ENCODE measurements around the gene PPFIA1.

- no peak for TF ChIP-seq CTCF (conservative IDR thresholded peaks at IDR 0.05; ENCODE audit: low read length)
- no peak for TF ChIP-seq EZH2phosphoT487 (IDR thresholded peaks at IDR 0.05; ENCODE audit: borderline replicate concordance, low read depth, low read length)
Observed at GRCh38 chr11:70359451-70360205, 89.1 kb downstream of the PPFIA1 start.
